NT2/D1 (cell line): ENCODE data around the gene BBS9.

ENCODE experiments used
- SUZ12 ChIP-seq: IDR thresholded peaks from 2 replicates; pipeline ENCODE4 v1.6.1; 2011; ENCODE audit not compliant: insufficient read length, insufficient read depth; ENCODE audit errors: extremely low read depth
- YY1 ChIP-seq: IDR thresholded peaks from 2 replicates; pipeline ENCODE4 v1.6.1; 2011; ENCODE audit not compliant: insufficient read length, insufficient read depth
- ZNF274 ChIP-seq: IDR thresholded peaks from 2 replicates; pipeline ENCODE4 v1.6.1; 2011; ENCODE audit warnings: mild to moderate bottlenecking, low read depth, low read length

GRCh38 chr7:33423646-33424020, 294.3 kb downstream of the BBS9 start:
- TF ChIP-seq ZNF274: no peak
- TF ChIP-seq YY1: no peak
- no peak for TF ChIP-seq SUZ12
